Measurements from ENCODE around the gene NFU1. TPM values are rescaled to one million over a fixed set of nuclear protein-coding genes. Genes with fewer than 3 reads are reported as not detected.
"Not testable (repeated sequence)": the region's sequence is repeated elsewhere in the genome, so short reads cannot be mapped to it uniquely, and the experiment has no call there.

Gene NFU1
- total RNA-seq, 2 experiments from 2014 or later: 24.4 to 30.7 TPM

DNA sequence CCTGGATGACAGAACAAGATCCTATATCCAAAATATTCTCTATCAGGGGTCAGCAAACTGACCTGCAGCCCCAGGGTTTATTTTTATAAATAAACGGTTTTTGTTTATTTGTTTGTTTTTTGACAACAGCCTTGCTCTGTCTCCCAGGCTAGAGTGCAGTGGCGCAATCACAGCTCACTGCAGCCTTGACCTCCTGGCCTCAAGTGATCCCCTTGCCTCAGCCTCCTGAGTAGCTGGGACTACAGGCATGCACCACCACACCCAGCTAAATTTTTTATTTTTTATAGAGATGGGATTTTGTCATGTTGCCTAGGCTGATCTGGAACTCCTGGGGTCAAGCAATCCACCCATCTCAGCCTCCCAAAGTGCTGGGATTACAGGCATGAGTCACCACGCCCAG lies 82.3 kb downstream of the NFU1 start:
- CTCF ChIA-PET, H3K27ac Mint-ChIP-seq, DNase-seq, H3K4me3 Mint-ChIP-seq, H3K9me3 Mint-ChIP-seq, H3K4me1 Mint-ChIP-seq, H3K27me3 Mint-ChIP-seq, POLR2A ChIA-PET: not testable (repeated sequence)
- peaks cover 36% of the 10 kb centered on the region for H3K36me3 Mint-ChIP-seq (ENCODE audit: low read depth)

DNA sequence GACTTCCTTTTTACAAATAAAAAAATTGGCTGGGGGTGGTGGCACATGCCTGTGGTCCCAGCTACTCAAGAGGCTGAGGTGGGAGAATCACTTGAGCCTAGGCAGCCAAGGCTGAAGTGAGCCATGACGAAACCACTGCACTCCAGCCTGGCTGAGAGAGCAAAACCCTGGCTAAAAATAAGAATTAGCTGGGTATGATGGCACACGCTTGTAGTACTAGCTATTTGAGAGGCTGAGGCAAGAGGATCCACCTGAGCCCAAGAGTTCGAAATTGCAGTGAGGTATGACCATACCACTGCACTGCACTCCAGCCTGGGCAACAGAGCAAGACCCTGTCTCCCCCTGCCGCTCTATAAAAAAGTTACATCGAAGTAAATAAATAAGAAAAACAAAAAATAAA lies 83.9 kb downstream of the NFU1 start:
- Mint-ChIP-seq H3K4me1 (no peaks in the 10 kb centered on the region), H3K9me3 (no peaks in the 10 kb centered on the region), H3K4me3 (no peak overlapping the region), H3K36me3 (ENCODE audit: low read depth) (peaks cover 42% of the 10 kb centered on the region), H3K27ac (no peak overlapping the region), H3K27me3 (no peaks in the 10 kb centered on the region)
- CTCF ChIA-PET: no interaction called here
- POLR2A ChIA-PET: no interaction called here
- DNase-seq: no peak

DNA sequence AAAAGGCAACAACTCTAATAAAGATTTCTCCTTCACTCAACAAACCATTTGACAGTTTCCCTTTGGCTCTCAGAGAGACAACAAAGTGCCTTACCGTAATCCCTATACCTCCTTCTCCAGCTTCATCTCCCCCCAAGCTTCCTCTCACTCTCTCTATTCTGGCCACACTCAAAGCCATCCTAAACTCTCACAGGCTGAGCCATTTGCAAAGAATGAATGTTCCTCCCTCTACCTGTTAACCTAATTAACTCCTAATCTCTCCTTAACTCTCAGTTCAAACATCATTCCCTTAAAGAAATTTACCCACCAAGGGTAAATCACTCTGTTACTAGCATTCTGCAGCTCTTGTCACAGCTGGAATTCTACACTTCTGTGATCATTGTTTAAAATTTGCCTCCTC lies 88.5 kb downstream of the NFU1 start:
- peaks cover 3% of the 10 kb centered on the region for H3K4me1 Mint-ChIP-seq
- CTCF ChIA-PET: no interaction called here
- H3K4me3 Mint-ChIP-seq: no peak overlapping the region
- no peak for DNase-seq
- peaks cover 42% of the 10 kb centered on the region for H3K36me3 Mint-ChIP-seq (ENCODE audit: low read depth)
- H3K9me3 Mint-ChIP-seq: no peaks in the 10 kb centered on the region
- POLR2A ChIA-PET: no interaction called here
- no peaks in the 10 kb centered on the region for H3K27me3 Mint-ChIP-seq
- H3K27ac Mint-ChIP-seq: no peak overlapping the region

Other genes with a start within 250 kb of the NFU1 start
- gene GFPT1, start 50.2 kb downstream of the NFU1 start, total RNA-seq: 10 to 100 TPM; 27.4 to 29.6 TPM
- 100 to 1,000 TPM; 115 to 121 TPM for gene AAK1, start 206.3 kb upstream of the NFU1 start, total RNA-seq